Liver (tissue), 9 donors: ENCODE results near the gene COLEC11. TPM values are rescaled to one million over a fixed set of nuclear protein-coding genes. Genes with fewer than 3 reads are reported as not detected.

ENCODE experiments used
- DNase-seq: peaks from one replicate; pipeline ENCODE4 v3.0.0-alpha.2; 2017; ENCODE audit warnings: low spot score
- H3K27ac ChIP-seq, 2 donors: one replicate each; pipeline ENCODE4 v1.7.0; 2013; ENCODE audit warnings: inconsistent platforms in 2 of 2, low read length in 2 of 2, control low read depth in 1 of 2, low read depth in 1 of 2, mild to moderate bottlenecking in 1 of 2
- H3K27me3 ChIP-seq, 4 donors: one replicate each; pipeline versions ENCODE4 v1.6.1 to v1.7.0; 2013; ENCODE audit warnings: low read length in 3 of 4, inconsistent platforms in 1 of 4, mild to moderate bottlenecking in 1 of 4, moderate library complexity in 1 of 4; ENCODE audit not compliant: control insufficient read depth in 4 of 4, insufficient read depth in 4 of 4
- H3K36me3 ChIP-seq, 4 donors: one replicate each; pipeline versions ENCODE4 v1.6.1 to v1.7.0; 2013; ENCODE audit warnings: low read length in 3 of 4, mild to moderate bottlenecking in 3 of 4, low read depth in 1 of 4, moderate library complexity in 1 of 4; ENCODE audit not compliant: control insufficient read depth in 4 of 4, insufficient read depth in 3 of 4
- H3K4me1 ChIP-seq, 4 donors: one replicate each; pipeline versions ENCODE4 v1.6.1 to v1.7.0; 2013; ENCODE audit warnings: low read length in 3 of 4, mild to moderate bottlenecking in 3 of 4, moderate library complexity in 1 of 4; ENCODE audit not compliant: control insufficient read depth in 4 of 4, insufficient read depth in 4 of 4
- H3K4me3 ChIP-seq, 3 donors: one replicate each; pipeline versions ENCODE4 v1.6.1 to v1.7.0; 2013; ENCODE audit warnings: low read length in 3 of 3, control low read depth in 1 of 3, low read depth in 1 of 3, mild to moderate bottlenecking in 1 of 3
- H3K9ac ChIP-seq, 2 donors: one replicate each; pipeline ENCODE4 v1.7.0; 2013; ENCODE audit warnings: low read length in 2 of 2, mild to moderate bottlenecking in 2 of 2, moderate library complexity in 2 of 2, control low read depth in 1 of 2, low read depth in 1 of 2
- H3K9me3 ChIP-seq, 4 donors: one replicate each; pipeline versions ENCODE4 v1.6.1 to v1.7.0; 2013; ENCODE audit warnings: low read length in 3 of 4; ENCODE audit not compliant: control insufficient read depth in 4 of 4
- ATF3 ChIP-seq: IDR thresholded peaks from 2 replicates; pipeline ENCODE4 v1.6.1; 2016; ENCODE audit warnings: antibody characterized with exemption
- EGR1 ChIP-seq, 2 donors: IDR thresholded peaks; 2 replicates each; pipeline ENCODE4 v1.6.1; 2016 to 2018; ENCODE audit warnings: antibody characterized with exemption in 2 of 2, low read depth in 2 of 2
- FOXA1 ChIP-seq: IDR thresholded peaks from 2 replicates; pipeline ENCODE4 v1.6.1; 2016; ENCODE audit warnings: antibody characterized with exemption
- FOXA2 ChIP-seq: IDR thresholded peaks from 2 replicates; pipeline ENCODE4 v1.6.1; 2016; ENCODE audit warnings: antibody characterized with exemption
- GABPA ChIP-seq, 2 donors: IDR thresholded peaks in 1 of 2; conservative IDR thresholded peaks in 1 of 2; 2 replicates each; pipeline ENCODE4 v1.6.1; 2016; ENCODE audit warnings: antibody characterized with exemption in 2 of 2, mild to moderate bottlenecking in 1 of 2, moderate library complexity in 1 of 2
- HNF4A ChIP-seq, 2 donors: conservative IDR thresholded peaks; 2 replicates each; pipeline ENCODE4 v1.6.1; 2016; ENCODE audit warnings: antibody characterized with exemption in 2 of 2, mild to moderate bottlenecking in 2 of 2
- HNF4G ChIP-seq: IDR thresholded peaks from 2 replicates; pipeline ENCODE4 v1.6.1; 2016; ENCODE audit warnings: antibody characterized with exemption
- JUND ChIP-seq, 2 donors: IDR thresholded peaks; 2 replicates each; pipeline ENCODE4 v1.6.1; 2016; ENCODE audit warnings: antibody characterized with exemption in 2 of 2
- NR2F2 ChIP-seq: IDR thresholded peaks from 2 replicates; pipeline ENCODE4 v1.6.1; 2016; ENCODE audit warnings: antibody characterized with exemption
- RAD21 ChIP-seq, 2 donors: IDR thresholded peaks; 2 replicates each; pipeline ENCODE4 v1.6.1; 2016; ENCODE audit warnings: antibody characterized with exemption in 2 of 2, mild to moderate bottlenecking in 2 of 2
- REST ChIP-seq: IDR thresholded peaks from 2 replicates; pipeline ENCODE4 v1.6.1; 2016; ENCODE audit warnings: antibody characterized with exemption, mild to moderate bottlenecking
- RXRA ChIP-seq, 2 donors: IDR thresholded peaks; 2 replicates each; pipeline ENCODE4 v1.6.1; 2017 to 2018; ENCODE audit warnings: antibody characterized with exemption in 2 of 2, mild to moderate bottlenecking in 1 of 2
- SP1 ChIP-seq: IDR thresholded peaks from 2 replicates; pipeline ENCODE4 v1.6.1; 2018; ENCODE audit warnings: antibody characterized with exemption, mild to moderate bottlenecking
- YY1 ChIP-seq: IDR thresholded peaks from 2 replicates; pipeline ENCODE4 v1.6.1; 2016; ENCODE audit warnings: antibody characterized with exemption, mild to moderate bottlenecking
- WGBS: extraction: QIAGEN DNeasy Blood & Tissue Kit; methylation state at CpG from one replicate; pipeline ENCODE4 v1.1.7; 2013; 5-methylcytosine and 5-hydroxymethylcytosine counted together
- polyA plus RNA-seq, 2 donors: library from polyadenylated mRNA; stranded (reverse) in 1 of 2; unstranded in 1 of 2; fragments of 200-250 nt in 1 of 2; fragments of >200 nt in 1 of 2; fragmentation: Nextera tagmentation in 1 of 2; extraction: Ambion mirVana in 1 of 2; gene quantifications; one replicate each; pipeline versions ENCODE4 v1.2.1 to v1.2.3, GENCODE V29; 2013 to 2015
- total RNA-seq, 2 donors: library from RNA; depleted of rRNA; stranded (reverse); fragments of >200 nt; gene quantifications; one replicate each; pipeline ENCODE4 v1.2.3, GENCODE V29; 2014
- TF ChIP-seq, protein P1 (sequence below): IDR thresholded peaks from 2 replicates; pipeline ENCODE4 v1.6.1; 2016; ENCODE audit warnings: antibody characterized with exemption
- TF ChIP-seq, protein P2 (sequence below): IDR thresholded peaks from 2 replicates; pipeline ENCODE4 v1.6.1; 2016; ENCODE audit warnings: antibody characterized with exemption
- TF ChIP-seq, protein P3 (sequence below): fragments of 150-350 bp; IDR thresholded peaks from 2 replicates; pipeline ENCODE4 v1.5.1; 2017; ENCODE audit warnings: improper control_type of control experiment, low read depth, low read length; ENCODE audit not compliant: missing input control
- donor health status: healthy.
- donor health status: healthy.
- donor health status: healthy.
- donor health status: healthy.
- donor health status: healthy.

Gene COLEC11
- total and polyA plus RNA-seq, 4 donors: 31.0 to 100 (median 70.9) TPM

GRCh38 chr2:3625186-3625585 is 30.3 kb downstream of the COLEC11 start:
- no peaks in the 10 kb centered on the region for H3K27me3 ChIP-seq
- H3K36me3 ChIP-seq: no peaks in the 10 kb centered on the region
- no peak for TF ChIP-seq SP1
- TF ChIP-seq JUND (IDR thresholded peaks at IDR 0.05): no peak
- TF ChIP-seq FOXA2: no peak
- TF ChIP-seq ATF3: no peak
- no peak for TF ChIP-seq EGR1 (IDR thresholded peaks at IDR 0.05; ENCODE audit: low read depth in 2 of 2)
- TF ChIP-seq FOXA1: no peak
- TF ChIP-seq RAD21 (IDR thresholded peaks at IDR 0.05): no peak
- TF ChIP-seq REST: no peak
- TF ChIP-seq, protein P1, sequence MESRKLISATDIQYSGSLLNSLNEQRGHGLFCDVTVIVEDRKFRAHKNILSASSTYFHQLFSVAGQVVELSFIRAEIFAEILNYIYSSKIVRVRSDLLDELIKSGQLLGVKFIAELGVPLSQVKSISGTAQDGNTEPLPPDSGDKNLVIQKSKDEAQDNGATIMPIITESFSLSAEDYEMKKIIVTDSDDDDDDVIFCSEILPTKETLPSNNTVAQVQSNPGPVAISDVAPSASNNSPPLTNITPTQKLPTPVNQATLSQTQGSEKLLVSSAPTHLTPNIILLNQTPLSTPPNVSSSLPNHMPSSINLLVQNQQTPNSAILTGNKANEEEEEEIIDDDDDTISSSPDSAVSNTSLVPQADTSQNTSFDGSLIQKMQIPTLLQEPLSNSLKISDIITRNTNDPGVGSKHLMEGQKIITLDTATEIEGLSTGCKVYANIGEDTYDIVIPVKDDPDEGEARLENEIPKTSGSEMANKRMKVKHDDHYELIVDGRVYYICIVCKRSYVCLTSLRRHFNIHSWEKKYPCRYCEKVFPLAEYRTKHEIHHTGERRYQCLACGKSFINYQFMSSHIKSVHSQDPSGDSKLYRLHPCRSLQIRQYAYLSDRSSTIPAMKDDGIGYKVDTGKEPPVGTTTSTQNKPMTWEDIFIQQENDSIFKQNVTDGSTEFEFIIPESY: no peak
- TF ChIP-seq, protein P2, sequence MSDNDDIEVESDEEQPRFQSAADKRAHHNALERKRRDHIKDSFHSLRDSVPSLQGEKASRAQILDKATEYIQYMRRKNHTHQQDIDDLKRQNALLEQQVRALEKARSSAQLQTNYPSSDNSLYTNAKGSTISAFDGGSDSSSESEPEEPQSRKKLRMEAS: no peak
- TF ChIP-seq, protein P3, sequence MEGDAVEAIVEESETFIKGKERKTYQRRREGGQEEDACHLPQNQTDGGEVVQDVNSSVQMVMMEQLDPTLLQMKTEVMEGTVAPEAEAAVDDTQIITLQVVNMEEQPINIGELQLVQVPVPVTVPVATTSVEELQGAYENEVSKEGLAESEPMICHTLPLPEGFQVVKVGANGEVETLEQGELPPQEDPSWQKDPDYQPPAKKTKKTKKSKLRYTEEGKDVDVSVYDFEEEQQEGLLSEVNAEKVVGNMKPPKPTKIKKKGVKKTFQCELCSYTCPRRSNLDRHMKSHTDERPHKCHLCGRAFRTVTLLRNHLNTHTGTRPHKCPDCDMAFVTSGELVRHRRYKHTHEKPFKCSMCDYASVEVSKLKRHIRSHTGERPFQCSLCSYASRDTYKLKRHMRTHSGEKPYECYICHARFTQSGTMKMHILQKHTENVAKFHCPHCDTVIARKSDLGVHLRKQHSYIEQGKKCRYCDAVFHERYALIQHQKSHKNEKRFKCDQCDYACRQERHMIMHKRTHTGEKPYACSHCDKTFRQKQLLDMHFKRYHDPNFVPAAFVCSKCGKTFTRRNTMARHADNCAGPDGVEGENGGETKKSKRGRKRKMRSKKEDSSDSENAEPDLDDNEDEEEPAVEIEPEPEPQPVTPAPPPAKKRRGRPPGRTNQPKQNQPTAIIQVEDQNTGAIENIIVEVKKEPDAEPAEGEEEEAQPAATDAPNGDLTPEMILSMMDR: no peak
- TF ChIP-seq GABPA (IDR thresholded peaks at IDR 0.05 in 1 of 2, conservative IDR thresholded peaks at IDR 0.05 in 1 of 2): no peak
- no peak for TF ChIP-seq NR2F2
- no peak for TF ChIP-seq HNF4A (conservative IDR thresholded peaks at IDR 0.05)
- no peak for TF ChIP-seq HNF4G
- no peak for TF ChIP-seq YY1
- no peak for TF ChIP-seq RXRA (IDR thresholded peaks at IDR 0.05)
- DNase-seq: no peak
- 90% methylated on average over 8 of the region's 8 CpGs for whole genome bisulfite sequencing
- H3K9ac ChIP-seq: no peak overlapping the region
- H3K27ac ChIP-seq: peak overlapping the region; percentile 25 to 40
- H3K4me3 ChIP-seq: no peak overlapping the region
- H3K4me1 ChIP-seq: no peaks in the 10 kb centered on the region
- no peaks in the 10 kb centered on the region for H3K9me3 ChIP-seq
